A549 (cell line): ENCODE data around the gene ATXN2. TPM values are rescaled to one million over a fixed set of nuclear protein-coding genes. Genes with fewer than 3 reads are reported as not detected.

Experiments used
- ATAC-seq, 2 experiments: fragments of 200-7000 bp in 1 of 2; fragments of >200 bp in 1 of 2; cut with Nextera tagmentation in 1 of 2; cut with Tn5 transposase in 1 of 2; 3 replicates each; pipeline versions ENCODE4 v1.8.0 to v1.9.1; 2018 to 2020; ENCODE audit warnings: mild to moderate bottlenecking in 1 of 2, moderate library complexity in 1 of 2
- CTCF ChIA-PET: fragments of 300-600 bp; sonication (Branson Sonifier 250); formaldehyde crosslinking; extraction: SDS; loops from one replicate; lab custom pipeline; 2021; ENCODE audit warnings: antibody characterized with exemption, inconsistent platforms; lab: Yijun Ruan, JAX
- POLR2A ChIA-PET: fragments of 350-600 bp; formaldehyde crosslinking; extraction: SDS; loops from one replicate; lab custom pipeline; 2021; ENCODE audit warnings: antibody characterized with exemption, inconsistent platforms; lab: Yijun Ruan, JAX
- DNase-seq, 2 experiments: peaks; one replicate each; pipeline versions ENCODE4 v3.0.0 to v3.0.0-alpha.2; 2011 to 2016; ENCODE audit warnings: low read depth in 1 of 2, low spot score in 1 of 2
- FAIRE-seq: peaks from 2 replicates; lab custom pipeline; 2011; peaks lifted over from hg19 to GRCh38; lab: Jason Lieb, UNC
- H3K27ac ChIP-seq, 2 experiments: fragments of >200 bp; sonication (Bioruptor Twin); formaldehyde crosslinking; 3 replicates each; pipeline ENCODE4 v1.5.1; 2016 to 2017
- H3K4me1 ChIP-seq: fragments of >200 bp; sonication (Bioruptor Twin); formaldehyde crosslinking; 3 replicates; pipeline ENCODE4 v1.6.1; 2016
- H3K4me2 ChIP-seq: fragments of >200 bp; sonication (Bioruptor Twin); formaldehyde crosslinking; 3 replicates; pipeline ENCODE4 v1.6.1; 2016
- H3K4me3 ChIP-seq: fragments of >200 bp; sonication (Bioruptor Twin); formaldehyde crosslinking; 3 replicates; pipeline ENCODE4 v1.5.1; 2016
- H3K9me3 ChIP-seq: fragments of >200 bp; sonication (Bioruptor Twin); formaldehyde crosslinking; 3 replicates; pipeline ENCODE4 v1.6.1; 2016
- CEBPB ChIP-seq, 2 experiments: fragments of >200 bp in 1 of 2; sonication (Bioruptor Twin) in 1 of 2; formaldehyde crosslinking in 1 of 2; IDR thresholded peaks; 2 replicates each; pipeline ENCODE4 v1.6.1; 2012 to 2016
- CHD2 ChIP-seq: fragments of 150-350 bp; IDR thresholded peaks from 2 replicates; pipeline ENCODE4 v1.6.1; 2014; ENCODE audit warnings: low read length; ENCODE audit not compliant: partially characterized antibody
- CTCF ChIP-seq: fragments of >200 bp; sonication (Bioruptor Twin); formaldehyde crosslinking; IDR thresholded peaks from 3 replicates; pipeline ENCODE4 v1.5.1; 2016
- ESRRA ChIP-seq: fragments of 150-350 bp; IDR thresholded peaks from 2 replicates; pipeline ENCODE4 v1.6.1; 2014; ENCODE audit warnings: mild to moderate bottlenecking, low read length, borderline replicate concordance
- FOSL2 ChIP-seq, 2 experiments: fragments of 450-650 bp in 1 of 2; fragments of >200 bp in 1 of 2; sonication (Bioruptor Twin) in 1 of 2; formaldehyde crosslinking; IDR thresholded peaks; 2 replicates each; pipeline versions ENCODE4 v1.5.0 to v1.6.1; 2016 to 2020; ENCODE audit warnings: mild to moderate bottlenecking in 1 of 2, moderate library complexity in 1 of 2
- GATA3 ChIP-seq: IDR thresholded peaks from 2 replicates; pipeline ENCODE4 v1.6.1; 2012; ENCODE audit warnings: borderline replicate concordance
- HES2 ChIP-seq: fragments of >200 bp; sonication (Bioruptor Twin); formaldehyde crosslinking; IDR thresholded peaks from 2 replicates; pipeline ENCODE4 v1.6.1; 2016
- JUN ChIP-seq, 2 experiments: fragments of >200 bp; sonication (Bioruptor Twin); formaldehyde crosslinking; IDR thresholded peaks; 2 replicates in 1 of 2; 3 replicates in 1 of 2; pipeline ENCODE4 v1.6.1; 2016 to 2017
- KDM1A ChIP-seq: fragments of 200-600 bp; sonication (generic); IDR thresholded peaks from 2 replicates; pipeline ENCODE4 v1.6.1; 2016; ENCODE audit warnings: low read depth, mild to moderate bottlenecking
- MYC ChIP-seq: IDR thresholded peaks from 2 replicates; pipeline ENCODE4 v1.6.1; 2012; ENCODE audit warnings: mild to moderate bottlenecking, inconsistent platforms, low read length, improper control_type of control experiment, borderline replicate concordance
- NFE2L2 ChIP-seq: fragments of 150-350 bp; conservative IDR thresholded peaks from 2 replicates; pipeline ENCODE4 v1.6.1; 2014; ENCODE audit warnings: low read length
- PHF8 ChIP-seq: fragments of 200-600 bp; sonication (generic); IDR thresholded peaks from 2 replicates; pipeline ENCODE4 v1.6.1; 2016; ENCODE audit warnings: low read depth, mild to moderate bottlenecking, antibody characterized with exemption, moderate library complexity, borderline replicate concordance
- POLR2A ChIP-seq: IDR thresholded peaks from 2 replicates; pipeline ENCODE4 v1.6.1; 2012; ENCODE audit warnings: mild to moderate bottlenecking, low read length
- POLR2AphosphoS2 ChIP-seq: conservative IDR thresholded peaks from 2 replicates; pipeline ENCODE4 v1.6.1; 2012; ENCODE audit warnings: low read length, improper control_type of control experiment, inconsistent platforms
- RAD21 ChIP-seq, 2 experiments: fragments of >200 bp in 1 of 2; sonication (Bioruptor Twin) in 1 of 2; formaldehyde crosslinking in 1 of 2; IDR thresholded peaks in 1 of 2; conservative IDR thresholded peaks in 1 of 2; 2 replicates in 1 of 2; 3 replicates in 1 of 2; pipeline ENCODE4 v1.6.1; 2012 to 2018; ENCODE audit warnings: inconsistent platforms in 1 of 2
- RNF2 ChIP-seq: fragments of 200-600 bp; sonication (generic); IDR thresholded peaks from 2 replicates; pipeline ENCODE4 v1.6.1; 2016; ENCODE audit warnings: low read depth, mild to moderate bottlenecking, antibody characterized with exemption, moderate library complexity, borderline replicate concordance
- SMC3 ChIP-seq: fragments of >200 bp; sonication (Bioruptor Twin); formaldehyde crosslinking; IDR thresholded peaks from 3 replicates; pipeline ENCODE4 v1.6.1; 2018; ENCODE audit warnings: inconsistent platforms
- ZFP36 ChIP-seq: fragments of 450-650 bp; IDR thresholded peaks from 2 replicates; pipeline ENCODE4 v1.6.1; 2014; ENCODE audit warnings: borderline replicate concordance; ENCODE audit not compliant: partially characterized antibody
- ZSCAN20 ChIP-seq: fragments of 250-450 bp; sonication (Bioruptor Pico); IDR thresholded peaks from 2 replicates; pipeline ENCODE4 v1.8.0; 2022; ENCODE audit warnings: mild to moderate bottlenecking, moderate library complexity
- WGBS: methylation state at CpG from one replicate; pipeline ENCODE4 v1.1.6; 2017; ENCODE audit errors: missing lambda C conversion rate; 5-methylcytosine and 5-hydroxymethylcytosine counted together
- polyA plus RNA-seq, 4 experiments: library from polyadenylated mRNA; depleted of rRNA in 3 of 4; stranded (reverse); fragments of >200 nt; fragmentation: RNase III in 1 of 4; extraction: RNeasy Plus Mini Kit Qiagen cat#74134 plus additional on column Dnase treatment in 1 of 4; gene quantifications; 2 replicates in 3 of 4; 3 replicates in 1 of 4; pipeline ENCODE4 v1.2.3, GENCODE V29; 2011 to 2017
- TF ChIP-seq, protein P1 (sequence below): IDR thresholded peaks from 2 replicates; pipeline ENCODE4 v1.6.1; 2012

Gene ATXN2
- polyA plus RNA-seq, 2 of the 4 experiments (the other 2 are of a cell fraction) = 24.8 to 30.6 TPM

DNA sequence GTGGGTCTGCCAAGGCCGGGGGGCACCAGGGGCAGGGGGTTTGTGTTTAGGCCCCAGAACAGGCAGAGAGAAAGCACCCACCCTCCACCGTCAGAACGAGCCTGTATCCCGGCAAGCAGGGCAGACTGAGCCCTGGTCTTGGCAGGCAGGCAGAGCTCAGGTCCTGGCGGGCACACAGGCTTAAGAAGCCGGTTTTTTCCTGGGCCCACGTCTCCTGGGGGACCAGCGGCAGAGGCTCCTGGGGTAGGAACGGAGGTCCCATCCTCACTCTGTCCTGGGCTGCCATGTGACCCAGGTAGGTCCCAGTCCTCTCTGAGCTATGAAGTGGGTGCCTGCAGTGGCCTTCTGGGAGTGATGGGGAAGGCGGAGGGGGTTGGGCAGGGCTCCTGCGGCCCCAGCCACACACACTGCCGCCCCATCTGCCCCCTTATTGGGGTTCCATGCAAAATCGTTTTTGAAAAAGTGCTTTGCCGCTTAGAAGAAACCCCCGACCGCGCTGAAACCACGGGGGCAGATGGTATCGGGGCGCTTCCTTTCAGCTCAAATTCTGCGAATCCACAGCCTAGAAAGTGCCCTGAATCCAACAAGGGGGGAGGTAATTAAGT is 169.2 kb downstream of the ATXN2 start:
- no peaks in the 10 kb centered on the region for H3K9me3 ChIP-seq
- H3K4me3 ChIP-seq = no peak overlapping the region
- TF ChIP-seq POLR2A = no peak
- TF ChIP-seq CHD2 = no peak
- no peak for TF ChIP-seq GATA3
- TF ChIP-seq, protein P1, sequence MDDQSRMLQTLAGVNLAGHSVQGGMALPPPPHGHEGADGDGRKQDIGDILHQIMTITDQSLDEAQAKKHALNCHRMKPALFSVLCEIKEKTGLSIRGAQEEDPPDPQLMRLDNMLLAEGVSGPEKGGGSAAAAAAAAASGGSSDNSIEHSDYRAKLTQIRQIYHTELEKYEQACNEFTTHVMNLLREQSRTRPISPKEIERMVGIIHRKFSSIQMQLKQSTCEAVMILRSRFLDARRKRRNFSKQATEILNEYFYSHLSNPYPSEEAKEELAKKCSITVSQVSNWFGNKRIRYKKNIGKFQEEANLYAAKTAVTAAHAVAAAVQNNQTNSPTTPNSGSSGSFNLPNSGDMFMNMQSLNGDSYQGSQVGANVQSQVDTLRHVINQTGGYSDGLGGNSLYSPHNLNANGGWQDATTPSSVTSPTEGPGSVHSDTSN = no peak
- no peak for TF ChIP-seq NFE2L2
- TF ChIP-seq RAD21 (conservative IDR thresholded peaks at IDR 0.05 in 1 of 2, IDR thresholded peaks at IDR 0.05 in 1 of 2) = no peak
- no peak for TF ChIP-seq CEBPB (IDR thresholded peaks at IDR 0.05)
- no peak overlapping the region for H3K27ac ChIP-seq
- FAIRE-seq (no peak), ATAC-seq (peak in 1 of 2 experiments; percentile 5; a peak in 3 of 6 replicates), DNase-seq (no peak)
- 83% methylated on average over 20 of the region's 21 CpGs for WGBS
- POLR2A ChIA-PET = no interaction called here
- CTCF ChIA-PET = interaction anchor here (1.2 to 3.3 kb wide), 2 partner anchors 21 to 33 kb away, joined by 3 to 8 read pairs; no protein-coding TSS in a partner anchor
- no peak overlapping the region for H3K4me2 ChIP-seq
- peaks cover 32% of the 10 kb centered on the region for H3K4me1 ChIP-seq

- Histone ChIP-seq H3K4me2 (no peak overlapping the region), H3K4me3 (no peak overlapping the region), H3K4me1 (peaks cover 22% of the 10 kb centered on the region), H3K9me3 (no peaks in the 10 kb centered on the region), H3K27ac (no peak overlapping the region)
- no peak for ATAC-seq
- WGBS = 75% methylated on average over 15 of the region's 21 CpGs
- DNase-seq = no peak
- FAIRE-seq = no peak
- TF ChIP-seq PHF8 = no peak
- no peak for TF ChIP-seq MYC
- no peak for TF ChIP-seq KDM1A
- TF ChIP-seq ZFP36 = no peak
- no peak for TF ChIP-seq HES2
- no peak for TF ChIP-seq JUN (IDR thresholded peaks at IDR 0.05)
- no peak for TF ChIP-seq SMC3
- TF ChIP-seq CTCF = no peak
- no peak for TF ChIP-seq RNF2
- TF ChIP-seq, protein P1 = no peak
- no peak for TF ChIP-seq POLR2AphosphoS2
- no peak for TF ChIP-seq FOSL2 (IDR thresholded peaks at IDR 0.05)
- no peak for TF ChIP-seq FOSL2 (CRISPR knock-in tag; IDR thresholded peaks at IDR 0.05)
- no peak for TF ChIP-seq ZSCAN20 (CRISPR knock-in tag)
- TF ChIP-seq ESRRA = no peak
- CTCF ChIA-PET = interaction anchor here (1.0 to 3.3 kb wide), 4 partner anchors 15 to 32 kb away, joined by 3 to 8 read pairs (median 6); no protein-coding TSS in a partner anchor
- POLR2A ChIA-PET = no interaction called here
Measured at GRCh38 chr12:111428728-111429175, 170.4 kb downstream of the ATXN2 start.
